GM19240 (cell line): ENCODE data around the gene IQCC.
A peak's percentile ranks its signal among the peaks of the same experiment; 100 is the strongest.
"Not testable (repeated sequence)": the region's sequence is repeated elsewhere in the genome, so short reads cannot be mapped to it uniquely, and the experiment has no call there.

Experiments
- DNase-seq: peaks from one replicate; pipeline ENCODE4 v3.0.0; 2011; ENCODE audit warnings: low spot score; ENCODE audit not compliant: insufficient read length

Gene IQCC

DNA sequence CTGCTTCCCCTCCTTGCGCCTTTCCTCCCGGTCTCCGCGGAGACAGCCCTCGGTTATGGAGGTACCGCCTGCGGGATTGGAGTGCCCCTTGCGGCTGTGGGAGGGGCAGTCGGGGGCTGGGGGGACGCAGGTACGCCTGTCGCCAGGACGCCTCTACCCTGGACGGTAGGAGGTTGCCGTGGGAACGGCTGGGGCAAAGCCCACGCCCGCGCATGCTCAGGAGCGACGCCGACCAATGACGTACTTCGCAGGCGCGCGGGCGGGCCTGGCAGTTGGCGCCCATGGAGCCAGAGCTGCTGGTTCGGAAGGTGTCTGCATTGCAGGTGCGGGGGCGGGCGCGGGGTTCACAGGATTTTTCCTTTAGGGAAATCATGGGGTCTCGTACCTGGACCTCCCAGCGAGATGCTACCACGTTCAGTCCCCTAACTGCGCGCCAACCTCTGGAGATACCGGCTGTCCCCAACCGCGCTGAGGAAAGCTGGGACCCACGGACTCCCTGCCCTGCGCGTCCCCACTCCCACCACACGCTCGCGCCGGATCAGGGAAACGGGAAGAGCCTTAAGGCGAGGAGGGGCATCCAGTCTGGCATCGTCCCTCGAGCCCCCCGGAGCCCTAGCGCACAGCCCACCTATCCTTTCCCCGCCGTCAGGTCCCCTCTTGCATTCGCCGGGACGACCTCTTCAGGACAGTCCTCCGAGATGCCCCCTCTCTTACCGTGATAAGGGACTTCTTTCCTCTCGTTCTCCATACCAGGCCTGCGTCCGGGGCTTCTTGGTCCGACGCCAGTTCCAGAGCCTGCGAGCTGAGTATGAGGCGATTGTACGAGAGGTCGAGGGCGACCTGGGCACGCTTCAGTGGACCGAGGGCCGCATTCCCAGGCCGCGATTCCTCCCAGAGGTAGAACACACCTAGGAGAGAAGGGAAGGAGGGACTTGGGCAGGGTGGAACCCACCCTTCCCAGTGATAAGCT lies at the start of gene IQCC:
Gene IQCC (plus strand): TSS at position 271 of the 970 bp plus-strand sequence. CDS start 11 bp downstream, at position 282.
- DNase-seq, result peak; percentile 64

DNA sequence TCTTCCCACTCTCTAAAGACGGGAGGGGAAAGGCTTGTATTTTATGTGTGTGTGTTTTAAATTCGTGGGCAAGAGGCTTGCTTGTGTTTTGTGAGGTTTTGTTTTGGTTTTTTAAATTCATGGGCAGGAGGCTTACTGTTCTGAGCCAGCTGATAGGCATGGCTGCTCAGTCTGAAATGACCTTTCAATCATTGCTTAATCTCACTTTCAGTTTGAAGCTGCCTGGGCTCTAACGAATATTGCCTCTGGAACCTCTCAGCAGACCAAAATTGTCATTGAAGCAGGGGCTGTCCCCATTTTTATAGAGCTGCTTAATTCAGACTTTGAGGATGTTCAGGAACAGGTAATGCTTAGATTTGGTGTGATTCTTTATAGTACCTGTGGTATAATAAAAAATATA lies 46.3 kb upstream of the IQCC start:
- DNase-seq, result peak; percentile 30

DNA sequence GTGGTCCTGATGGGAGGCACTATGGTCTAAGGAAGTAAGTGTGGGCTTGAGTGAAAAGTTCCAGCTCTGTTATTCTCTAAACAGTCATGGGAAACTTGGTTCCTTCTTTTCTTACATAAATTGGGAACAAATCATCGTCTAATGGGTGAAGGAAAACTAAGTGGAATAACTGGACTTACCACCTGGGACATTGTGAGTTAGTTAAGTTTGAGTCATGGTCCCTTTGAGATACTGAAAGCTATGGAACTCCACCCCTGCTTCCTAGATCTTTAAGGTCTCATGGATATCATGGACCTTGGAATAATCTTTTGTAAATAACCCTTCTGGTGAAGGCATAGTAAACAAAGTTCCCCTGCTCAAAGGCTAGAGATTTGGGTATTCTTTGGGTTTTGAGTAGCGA lies 42.1 kb upstream of the IQCC start:
- DNase-seq, result no peak

DNA sequence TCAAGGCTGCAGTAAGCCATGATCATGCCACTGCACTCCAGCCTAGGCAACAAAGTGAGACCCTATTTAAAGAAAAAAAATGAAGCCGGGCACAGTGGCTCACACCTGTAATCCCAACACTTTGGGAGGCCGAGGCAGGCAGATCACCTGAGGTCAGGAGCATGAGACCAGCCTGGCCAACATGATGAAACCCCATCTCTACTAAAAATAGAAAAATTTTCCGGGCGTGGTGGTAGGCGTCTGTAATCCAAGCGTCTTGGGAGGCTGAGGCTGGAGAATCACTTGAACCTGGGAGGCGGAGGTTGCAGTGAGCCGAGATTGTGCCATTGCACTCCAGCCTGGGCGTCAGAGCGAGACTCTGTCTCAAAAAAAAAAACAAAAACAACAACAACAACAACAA lies 39.8 kb upstream of the IQCC start:
- DNase-seq, result not testable (repeated sequence)

DNA sequence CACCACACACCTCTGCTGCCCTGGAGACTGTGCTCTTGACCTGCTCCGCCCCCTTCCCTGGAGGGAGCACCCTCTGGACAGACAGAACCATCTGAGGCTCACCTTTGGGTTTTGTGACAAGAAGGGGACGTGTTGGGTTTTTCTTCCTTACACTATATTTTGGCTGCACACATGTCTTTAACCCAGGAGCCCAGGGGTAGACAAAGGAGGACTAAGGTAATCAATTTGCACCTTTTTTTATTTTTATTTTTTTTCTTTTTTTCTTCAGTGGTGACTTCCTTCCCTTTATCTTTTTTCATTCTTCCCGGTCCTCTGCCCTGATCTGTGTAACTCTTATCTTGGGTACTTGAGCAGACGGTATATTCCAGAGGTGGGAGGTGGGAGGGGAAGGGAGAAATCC lies 34.5 kb upstream of the IQCC start:
- DNase-seq, result no peak

DNA sequence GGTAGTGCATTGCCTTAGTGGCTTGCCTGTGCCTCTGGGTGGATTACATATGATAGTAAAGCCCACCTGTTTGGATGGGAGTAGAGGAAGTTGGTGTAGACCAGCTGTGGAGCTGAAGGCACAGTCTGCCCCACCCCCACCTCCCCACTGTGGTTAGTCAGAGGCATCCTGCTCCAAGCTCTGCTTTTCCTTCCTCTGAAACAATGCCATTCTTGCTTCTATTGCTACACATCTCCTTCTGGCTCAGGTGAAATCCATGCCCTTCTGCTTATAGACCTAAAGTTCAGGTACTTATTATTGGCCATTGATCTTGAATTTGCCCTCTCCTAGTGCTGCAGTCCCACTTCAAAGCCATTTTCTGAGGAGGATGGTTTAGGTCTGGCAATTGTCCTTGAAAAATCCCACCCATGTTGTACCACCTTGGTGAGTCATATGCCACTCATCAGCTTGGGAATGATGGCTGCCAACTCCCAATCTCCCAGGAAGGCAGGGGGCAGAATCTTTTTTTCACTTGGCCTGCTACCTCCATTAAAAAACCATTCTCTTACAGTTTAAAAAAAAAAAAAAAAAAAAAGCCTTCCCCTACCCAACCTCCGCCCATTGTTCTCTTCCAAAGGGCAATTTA lies 32.7 kb upstream of the IQCC start:
- DNase-seq, result no peak

DNA sequence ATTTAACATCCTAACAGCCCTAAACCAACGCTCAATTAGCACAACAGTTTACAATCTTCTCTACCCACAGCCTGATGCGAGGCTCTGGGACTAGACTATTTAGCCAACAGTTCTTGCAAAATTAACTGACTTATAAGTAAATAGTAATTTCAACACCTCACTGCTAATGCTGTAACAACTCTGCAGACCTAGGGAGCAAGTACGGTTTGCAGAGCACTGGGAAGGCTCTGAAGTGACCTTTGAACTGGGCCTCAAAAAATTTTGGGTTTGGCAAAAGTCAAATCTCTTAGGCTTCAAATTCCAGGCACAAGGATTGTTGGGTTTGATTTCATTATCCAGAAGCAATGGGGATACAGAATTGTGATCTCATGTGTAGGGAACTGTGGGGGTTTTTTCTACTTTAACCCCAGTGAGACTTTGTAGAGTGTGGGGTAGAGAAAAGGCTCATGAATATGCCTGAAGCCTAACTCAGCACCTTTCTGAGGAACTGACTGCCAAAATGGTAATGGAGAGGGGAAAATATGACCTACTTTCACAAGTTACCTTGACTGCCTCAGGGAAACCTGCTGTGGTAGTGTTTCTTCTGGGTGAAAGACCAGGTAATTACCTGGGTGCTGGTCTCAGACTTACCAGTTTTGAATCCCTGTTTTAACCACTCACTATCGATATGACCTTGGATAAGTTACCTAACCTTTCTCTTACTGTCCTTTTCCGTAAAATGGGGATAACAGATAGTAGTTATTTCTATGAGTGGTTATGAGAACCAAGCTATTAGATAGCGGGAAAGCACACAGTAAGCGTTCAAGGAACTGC lies 26.9 kb upstream of the IQCC start:
- DNase-seq, result no peak

DNA sequence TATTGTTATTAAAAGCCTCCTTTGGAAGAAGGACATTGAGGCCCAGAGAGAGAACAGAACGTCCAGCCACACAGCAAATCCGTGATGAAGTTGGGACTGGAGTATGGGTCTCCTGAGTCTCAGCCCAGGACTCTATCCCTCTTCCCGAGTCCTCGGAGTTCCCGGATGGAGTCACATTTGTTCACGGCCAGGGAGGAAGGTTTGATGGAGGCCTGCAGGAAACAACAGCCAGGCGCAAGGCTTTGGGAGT lies 26.4 kb upstream of the IQCC start:
- no peak for DNase-seq

DNA sequence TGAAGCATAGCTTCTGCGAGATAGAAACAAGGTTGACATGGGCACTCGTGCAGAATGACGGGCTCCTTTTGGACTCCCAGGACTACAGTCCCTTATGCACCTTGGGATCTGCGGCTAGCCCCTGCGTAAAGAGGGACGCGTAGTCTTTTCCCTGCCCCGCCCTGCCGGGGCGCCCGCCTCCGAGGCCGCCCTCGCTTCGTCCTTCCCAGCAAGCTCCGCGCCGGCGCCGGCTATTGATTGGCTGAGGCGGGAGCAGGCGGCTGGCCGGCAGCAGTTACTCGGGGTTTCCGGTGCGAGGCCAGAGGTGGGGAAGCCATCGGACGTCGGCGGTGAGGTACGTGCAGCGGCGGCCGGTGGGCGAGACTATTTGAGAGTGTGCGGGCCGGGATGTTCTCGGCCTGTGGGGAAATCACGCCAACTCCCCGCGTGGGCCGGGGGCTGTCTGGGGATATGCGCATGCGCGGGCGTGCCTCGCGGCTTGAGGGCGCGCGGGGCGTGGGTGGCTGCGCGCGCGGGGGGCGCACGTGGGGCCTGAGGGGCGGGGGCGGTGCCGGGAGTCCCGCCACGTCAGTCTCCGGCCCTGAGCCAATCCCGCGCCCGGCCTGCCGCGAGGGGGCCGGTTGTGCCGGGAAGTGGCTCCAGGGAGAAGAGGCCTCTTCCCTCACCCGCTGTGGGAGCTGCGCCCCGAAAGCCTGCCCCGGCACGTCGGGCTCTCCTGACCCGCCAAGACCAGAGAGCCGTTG lies 25.9 kb upstream of the IQCC start, which contains the start of gene TXLNA:
Gene TXLNA (plus strand): TSS at position 233 of the 743 bp plus-strand sequence. CDS start 671 bp downstream, outside the sequence.
- DNase-seq, result peak; percentile 97

DNA sequence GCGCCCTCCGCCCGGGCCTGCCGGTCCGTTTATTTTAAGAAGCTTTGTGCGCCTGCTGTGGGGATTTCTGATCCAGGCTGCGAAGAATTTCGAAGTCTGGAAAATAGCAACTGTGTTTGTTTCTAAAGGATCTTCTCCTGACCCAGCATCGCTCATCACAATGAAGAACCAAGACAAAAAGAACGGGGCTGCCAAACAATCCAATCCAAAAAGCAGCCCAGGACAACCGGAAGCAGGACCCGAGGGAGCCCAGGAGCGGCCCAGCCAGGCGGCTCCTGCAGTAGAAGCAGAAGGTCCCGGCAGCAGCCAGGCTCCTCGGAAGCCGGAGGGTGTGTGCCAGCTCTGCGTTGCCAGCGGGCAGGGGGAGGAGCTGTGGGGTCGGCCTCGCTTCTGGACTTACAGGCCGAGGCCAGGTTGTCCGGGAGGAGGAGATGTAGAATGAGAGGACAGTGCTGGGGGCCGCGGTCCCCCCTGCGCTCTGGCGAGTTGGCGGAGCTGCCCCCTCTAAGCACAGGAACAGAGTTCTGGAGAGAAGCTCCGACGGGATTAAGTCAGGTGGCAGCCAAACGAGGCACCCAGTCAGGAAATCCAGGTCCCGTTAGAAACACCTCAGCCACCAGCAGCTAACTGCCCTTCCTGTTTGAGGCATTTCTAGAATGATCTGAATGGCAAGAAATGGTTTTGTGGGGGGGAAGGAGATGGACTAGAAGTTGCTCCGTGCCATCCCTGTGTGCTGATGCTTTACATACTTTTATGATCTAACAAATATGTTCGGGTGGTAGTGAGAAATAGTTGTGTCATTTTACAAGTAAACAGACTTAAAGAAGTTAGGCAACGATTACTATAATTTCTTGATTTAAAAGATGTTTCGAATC lies 25.0 kb upstream of the IQCC start:
- DNase-seq, result no peak

DNA sequence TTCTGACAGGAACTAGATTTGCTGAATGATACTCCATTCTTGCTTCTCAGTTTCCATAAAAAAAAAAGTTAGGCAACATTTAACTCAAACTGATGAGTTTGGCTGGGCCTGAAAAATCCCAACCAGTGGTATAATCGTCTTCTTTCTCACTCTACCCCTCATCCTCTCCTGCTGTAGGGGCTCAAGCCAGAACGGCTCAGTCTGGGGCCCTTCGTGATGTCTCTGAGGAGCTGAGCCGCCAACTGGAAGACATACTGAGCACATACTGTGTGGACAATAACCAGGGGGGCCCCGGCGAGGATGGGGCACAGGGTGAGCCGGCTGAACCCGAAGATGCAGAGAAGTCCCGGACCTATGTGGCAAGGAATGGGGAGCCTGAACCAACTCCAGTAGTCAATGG lies 24.4 kb upstream of the IQCC start:
- no peak for DNase-seq

DNA sequence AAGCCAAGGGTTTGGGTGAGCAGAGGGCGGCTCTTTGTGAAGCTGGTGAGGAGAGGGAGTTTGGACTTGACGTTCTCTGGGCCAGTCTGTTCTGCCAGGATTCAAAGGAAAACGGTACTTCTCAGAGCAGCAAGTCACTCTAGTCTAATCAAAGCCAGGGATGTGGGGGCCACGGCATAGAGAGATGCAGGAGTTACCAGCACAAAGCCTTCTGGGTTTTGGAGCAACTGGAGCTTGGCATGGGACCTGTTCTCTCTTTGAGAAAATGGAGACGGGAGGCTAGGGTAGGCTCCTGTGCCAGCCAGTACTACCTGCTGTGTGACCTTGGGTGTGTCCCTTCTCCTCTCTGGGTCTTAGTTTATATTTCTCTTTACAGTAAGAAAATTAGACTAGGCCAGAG lies 23.9 kb upstream of the IQCC start:
- DNase-seq, result no peak

DNA sequence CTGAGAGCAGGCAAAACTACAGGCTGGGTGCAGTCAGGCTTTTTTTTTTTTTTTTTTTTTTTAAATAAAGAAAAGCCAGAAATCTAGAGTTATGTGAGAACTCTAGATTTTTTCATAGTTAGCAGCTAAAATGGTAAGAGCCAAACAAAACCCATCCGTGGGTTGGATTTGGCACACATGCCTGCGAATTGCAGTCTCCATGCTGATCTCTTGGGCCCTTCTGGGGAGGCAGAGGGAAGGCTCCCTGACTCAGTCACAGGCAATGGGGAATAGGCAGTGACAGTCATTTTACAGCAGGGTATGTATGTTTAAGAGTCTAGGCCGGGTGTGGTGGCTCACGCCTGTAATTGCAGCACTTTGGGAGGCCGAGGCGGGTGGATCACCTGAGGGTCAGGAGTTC lies 23.4 kb upstream of the IQCC start:
- no peak for DNase-seq

DNA sequence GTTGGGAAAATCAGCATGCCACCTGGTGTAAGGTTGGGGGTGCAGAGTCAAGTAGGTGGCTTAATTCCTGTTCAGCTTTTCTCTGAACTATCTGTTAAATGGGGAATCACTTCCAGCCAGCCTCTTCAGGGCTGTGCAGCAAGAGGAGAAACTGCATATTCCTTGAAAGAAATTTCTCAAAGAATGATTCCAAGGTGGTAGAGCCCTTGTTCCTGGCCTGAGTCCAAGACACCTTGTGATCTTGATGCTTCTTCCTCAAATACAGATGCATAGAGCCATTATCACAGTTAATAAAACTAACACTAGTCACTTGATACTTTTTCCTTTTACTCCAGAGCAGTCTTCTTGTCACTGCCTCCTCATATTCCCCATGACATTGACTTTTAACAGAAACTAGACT lies 20.8 kb upstream of the IQCC start:
- DNase-seq, result no peak

DNA sequence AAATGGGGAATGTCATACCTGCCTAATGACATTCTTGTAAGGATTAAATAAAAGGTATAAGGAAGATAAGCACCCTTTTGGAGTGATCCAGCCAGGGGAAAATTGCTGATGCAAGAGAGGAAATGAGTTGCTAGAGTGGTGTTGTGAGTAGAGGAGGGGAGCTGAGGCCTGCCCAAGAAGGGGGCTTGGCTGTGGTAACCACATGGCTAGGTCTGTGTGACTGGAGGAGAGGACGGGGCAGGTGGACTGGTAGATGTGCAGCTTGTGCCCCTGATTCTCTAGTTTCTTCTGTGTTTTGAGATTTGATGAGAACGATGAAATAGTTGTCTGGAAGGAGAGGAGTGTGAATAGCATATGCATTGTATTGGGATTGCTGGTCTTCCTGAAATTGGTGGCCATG lies 19.4 kb upstream of the IQCC start:
- no peak for DNase-seq

DNA sequence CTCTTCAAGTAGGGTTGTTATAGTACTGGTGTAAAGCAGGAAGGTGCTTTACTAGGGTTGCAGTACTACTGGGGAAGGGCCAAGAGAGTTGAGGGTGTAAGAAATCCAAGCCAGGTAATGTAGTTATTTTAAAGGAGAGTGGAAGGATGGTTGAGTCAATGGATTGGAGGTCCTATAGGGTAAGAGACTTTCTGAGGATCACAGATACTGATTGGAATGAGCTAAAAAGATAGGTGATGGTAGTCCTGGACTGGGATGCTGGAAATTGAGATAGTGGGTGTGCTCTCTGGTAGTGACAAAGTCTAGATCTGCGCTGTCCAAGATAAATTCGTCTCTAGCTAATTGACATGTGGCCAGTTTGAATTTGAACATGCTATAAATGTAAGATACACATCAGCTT lies 19.0 kb upstream of the IQCC start:
- DNase-seq, result no peak

DNA sequence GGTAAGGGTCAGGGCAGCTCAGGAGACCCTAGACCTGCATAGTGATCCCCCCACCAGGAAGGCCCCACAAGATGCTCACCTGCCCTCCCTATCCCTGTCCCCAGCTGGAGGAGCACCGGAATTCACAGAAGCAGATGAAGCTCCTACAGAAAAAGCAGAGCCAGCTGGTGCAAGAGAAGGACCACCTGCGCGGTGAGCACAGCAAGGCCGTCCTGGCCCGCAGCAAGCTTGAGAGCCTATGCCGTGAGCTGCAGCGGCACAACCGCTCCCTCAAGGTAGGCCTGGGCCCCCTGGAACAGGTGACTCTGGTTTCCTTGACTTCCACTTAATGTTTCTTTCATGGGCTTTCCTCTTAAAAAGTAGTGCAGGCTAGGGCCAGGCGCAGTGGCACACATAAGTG lies 17.6 kb upstream of the IQCC start:
- DNase-seq, result no peak

DNA sequence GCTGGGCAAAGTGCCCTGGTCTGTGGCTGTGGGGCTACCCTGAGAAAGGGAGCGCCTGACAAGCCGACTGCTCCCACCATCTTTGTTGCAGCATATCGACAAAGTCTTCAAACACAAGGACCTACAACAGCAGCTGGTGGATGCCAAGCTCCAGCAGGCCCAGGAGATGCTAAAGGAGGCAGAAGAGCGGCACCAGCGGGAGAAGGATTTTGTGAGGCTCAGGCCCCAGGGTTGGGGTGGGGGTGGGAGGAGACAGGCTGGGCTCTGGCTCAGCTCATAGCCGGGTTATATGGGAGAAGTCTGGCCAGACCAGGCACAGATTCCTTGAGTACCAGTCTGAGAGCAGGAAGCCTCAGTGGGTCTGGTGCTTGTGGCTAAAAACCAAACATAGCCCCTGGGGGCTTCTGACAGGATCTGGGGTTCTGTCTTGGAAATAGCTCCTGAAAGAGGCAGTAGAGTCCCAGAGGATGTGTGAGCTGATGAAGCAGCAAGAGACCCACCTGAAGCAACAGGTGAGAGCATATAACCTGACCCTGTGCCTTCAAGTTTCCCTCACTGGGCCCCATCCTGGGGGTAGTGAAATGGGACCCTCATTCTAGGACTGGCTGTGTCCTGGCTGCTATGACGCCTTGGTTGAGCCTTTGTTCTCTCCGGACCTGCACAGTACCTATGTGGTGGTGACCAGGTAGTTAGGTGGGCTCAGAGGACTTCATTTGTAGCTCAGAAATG lies 13.1 kb upstream of the IQCC start:
- no peak for DNase-seq

DNA sequence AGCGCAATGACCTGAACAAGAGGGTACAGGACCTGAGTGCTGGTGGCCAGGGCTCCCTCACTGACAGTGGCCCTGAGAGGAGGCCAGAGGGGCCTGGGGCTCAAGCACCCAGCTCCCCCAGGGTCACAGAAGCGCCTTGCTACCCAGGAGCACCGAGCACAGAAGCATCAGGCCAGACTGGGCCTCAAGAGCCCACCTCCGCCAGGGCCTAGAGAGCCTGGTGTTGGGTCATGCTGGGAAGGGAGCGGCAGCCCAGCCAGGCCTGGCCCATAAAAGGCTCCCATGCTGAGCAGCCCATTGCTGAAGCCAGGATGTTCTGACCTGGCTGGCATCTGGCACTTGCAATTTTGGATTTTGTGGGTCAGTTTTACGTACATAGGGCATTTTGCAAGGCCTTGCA lies 10.5 kb upstream of the IQCC start:
- no peak for DNase-seq

DNA sequence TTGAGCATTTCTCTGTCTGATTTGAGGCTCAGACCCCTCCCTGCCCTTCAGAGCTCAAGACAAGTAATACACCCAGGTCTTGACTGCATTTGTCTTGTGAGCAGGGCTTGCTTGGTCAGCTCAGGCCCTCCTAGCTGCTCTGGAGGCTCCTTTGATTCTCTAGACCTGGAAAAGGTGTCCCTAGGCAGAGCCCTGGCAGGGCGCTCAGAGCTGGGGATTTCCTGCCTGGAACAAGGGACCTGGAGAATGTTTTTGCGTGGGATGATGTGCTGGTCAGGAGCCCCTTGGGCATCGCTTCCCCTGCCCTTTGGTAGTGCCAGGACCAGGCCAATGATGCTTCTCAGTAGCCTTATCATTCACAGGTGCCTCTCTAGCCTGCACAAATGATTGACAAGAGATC lies 9.9 kb upstream of the IQCC start:
- DNase-seq, result no peak
